ENCODE results near the gene BANF2. TPM values are rescaled to one million over a fixed set of nuclear protein-coding genes. Genes with fewer than 3 reads are reported as not detected.

BANF2 gene
- total and polyA plus RNA-seq, 2 experiments from 2014 or later, result not detected

- Histone ChIP-seq H2AFZ (no peak overlapping the region), H3K9me2 (ENCODE audit: insufficient read depth) (no peaks in the 10 kb centered on the region), H3K27ac (ENCODE audit: low read depth) (no peak overlapping the region), H3K36me3 (ENCODE audit: insufficient read depth) (no peaks in the 10 kb centered on the region), H3K4me3 (no peak overlapping the region), H3F3A (replicated peaks; ENCODE audit: low read depth) (0 out of 2 replicates have a peak, but pooled peaks cover 4% of the 10 kb centered on the region), H3K79me2 (replicated peaks; ENCODE audit: insufficient read depth) (peaks cover 16% of the 10 kb centered on the region), H3K27me3 (ENCODE audit: insufficient read depth) (no peaks in the 10 kb centered on the region), H3K4me1 (ENCODE audit: insufficient read depth) (peaks cover 18% of the 10 kb centered on the region), H3K4me2 (no peak overlapping the region), H4K20me1 (replicated peaks; ENCODE audit: insufficient read depth) (peaks cover 13% of the 10 kb centered on the region)
- H3K36me3 Mint-ChIP-seq (ENCODE audit: low read depth), result peaks cover 8% of the 10 kb centered on the region
- H3K4me1 Mint-ChIP-seq, result peaks cover 20% of the 10 kb centered on the region
- H3K27me3 Mint-ChIP-seq (ENCODE audit: insufficient read depth, low read depth, poor library complexity), result peaks cover 14% of the 10 kb centered on the region
- DNase-seq (ENCODE audit: low spot score) (no peak), ATAC-seq (no peak)
- H3K9me3 Mint-ChIP-seq, result peaks cover 12% of the 10 kb centered on the region; the same call in 1 of the 3 replicates
- H3K27ac Mint-ChIP-seq, result no peak overlapping the region
- H3K4me3 Mint-ChIP-seq, result no peak overlapping the region
- no peak for TF ChIP-seq ETS1 (IDR thresholded peaks at IDR 0.05)
- TF ChIP-seq ZNF462 (CRISPR knock-in tag; IDR thresholded peaks at IDR 0.05), result no peak
Observed at GRCh38 chr20:17684077-17684888, 15.5 kb upstream of the BANF2 start.

- Mint-ChIP-seq H3K9me3 (peaks cover 12% of the 10 kb centered on the region; the same call in 1 of the 3 replicates), H3K36me3 (ENCODE audit: low read depth) (no peaks in the 10 kb centered on the region; the same call in 2 of the 3 replicates), H3K4me3 (no peak overlapping the region), H3K27me3 (ENCODE audit: insufficient read depth, low read depth, poor library complexity) (peaks cover 11% of the 10 kb centered on the region), H3K4me1 (peaks cover 11% of the 10 kb centered on the region), H3K27ac (no peak overlapping the region)
- H2AFZ ChIP-seq, result no peak overlapping the region
- ATAC-seq, result no peak
- H3K4me2 ChIP-seq, result no peak overlapping the region
- peaks cover 4% of the 10 kb centered on the region for H4K20me1 ChIP-seq (replicated peaks; ENCODE audit: insufficient read depth)
- H3K36me3 ChIP-seq (ENCODE audit: insufficient read depth), result no peaks in the 10 kb centered on the region
- 0 out of 2 replicates have a peak, but pooled peaks cover 4% of the 10 kb centered on the region for H3F3A ChIP-seq (replicated peaks; ENCODE audit: low read depth)
- DNase-seq (ENCODE audit: low spot score), result no peak
- peaks cover 9% of the 10 kb centered on the region for H3K4me1 ChIP-seq (ENCODE audit: insufficient read depth)
- no peak overlapping the region for H3K4me3 ChIP-seq
- no peaks in the 10 kb centered on the region for H3K27me3 ChIP-seq (ENCODE audit: insufficient read depth)
- H3K79me2 ChIP-seq (replicated peaks; ENCODE audit: insufficient read depth), result peaks cover 7% of the 10 kb centered on the region
- H3K27ac ChIP-seq (ENCODE audit: low read depth), result no peak overlapping the region
- no peaks in the 10 kb centered on the region for H3K9me2 ChIP-seq (ENCODE audit: insufficient read depth)
- TF ChIP-seq EZH2phosphoT487 (IDR thresholded peaks at IDR 0.05; ENCODE audit: unreplicated experiment) (no peak), ZNF462 (CRISPR knock-in tag; IDR thresholded peaks at IDR 0.05) (no peak)
Observed at GRCh38 chr20:17685168-17685567, 14.6 kb upstream of the BANF2 start.
